ENCODE results near the gene OPHN1. TPM values are rescaled to one million over a fixed set of nuclear protein-coding genes. Genes with fewer than 3 reads are reported as not detected.

Gene OPHN1
- total and polyA plus RNA-seq, 7 donors: 0.47 to 3.7 (median 2.4) TPM

- Histone ChIP-seq H3K36me3 (ENCODE audit: insufficient read depth in 1 of 2, low read depth in 1 of 2) (peaks cover 0 to 3% of the 10 kb centered on the region in 2 donors), H3K27ac (no peak overlapping the region), H3K9me3 (no peaks in the 10 kb centered on the region), H3K4me3 (no peak overlapping the region), H3K4me1 (no peaks in the 10 kb centered on the region), H3K27me3 (ENCODE audit: insufficient read depth in 3 of 3, low read length in 2 of 3) (peaks cover 0 to 4% (median 0%) of the 10 kb centered on the region in 3 donors)
- WGBS, 3 donors: 47 to 67% (median 65%) methylated on average over 3 of the region's 3 CpGs
- ATAC-seq: no peak
- intact Hi-C loops (cut with DNase I): no loop called here
- no peak for TF ChIP-seq CTCF (IDR thresholded peaks at IDR 0.05)
- DNase-seq: no peak
Observed at GRCh38 chrX:68193234-68193633, 240.1 kb downstream of the OPHN1 start.

GRCh38 chrX:68190799-68191198, 242.5 kb downstream of the OPHN1 start:
- H3K27me3 ChIP-seq (ENCODE audit: insufficient read depth in 3 of 3, low read length in 2 of 3): peaks cover 0 to 4% (median 0%) of the 10 kb centered on the region in 3 donors
- H3K4me1 ChIP-seq: no peaks in the 10 kb centered on the region
- DNase-seq: no peak
- no peak overlapping the region for H3K27ac ChIP-seq
- H3K4me3 ChIP-seq: no peak overlapping the region
- peaks cover 0 to 3% of the 10 kb centered on the region in 2 donors for H3K36me3 ChIP-seq (ENCODE audit: insufficient read depth in 1 of 2, low read depth in 1 of 2)
- 52 to 97% (median 91%) methylated on average over 2 of the region's 2 CpGs for WGBS, 3 donors
- no peak for ATAC-seq
- intact Hi-C loops (cut with DNase I): no loop called here
- TF ChIP-seq CTCF (IDR thresholded peaks at IDR 0.05): no peak
- no peaks in the 10 kb centered on the region for H3K9me3 ChIP-seq

GRCh38 chrX:68186552-68187262, 246.6 kb downstream of the OPHN1 start:
- no peaks in the 10 kb centered on the region for H3K36me3 ChIP-seq (ENCODE audit: insufficient read depth in 1 of 2, low read depth in 1 of 2)
- peaks cover 0 to 8% (median 0%) of the 10 kb centered on the region in 3 donors for H3K27me3 ChIP-seq (ENCODE audit: insufficient read depth in 3 of 3, low read length in 2 of 3)
- DNase-seq (no peak), ATAC-seq (no peak)
- WGBS, 3 donors: 41 to 72% (median 68%) methylated on average over 2 of the region's 2 CpGs
- H3K27ac ChIP-seq: no peak overlapping the region
- TF ChIP-seq CTCF (IDR thresholded peaks at IDR 0.05): no peak
- intact Hi-C loops (cut with DNase I): no loop called here
- no peaks in the 10 kb centered on the region for H3K4me1 ChIP-seq
- no peak overlapping the region for H3K4me3 ChIP-seq
- H3K9me3 ChIP-seq: no peaks in the 10 kb centered on the region

- Histone ChIP-seq H3K4me1 (no peaks in the 10 kb centered on the region), H3K36me3 (ENCODE audit: insufficient read depth in 1 of 2, low read depth in 1 of 2) (no peaks in the 10 kb centered on the region), H3K27ac (no peak overlapping the region), H3K27me3 (ENCODE audit: insufficient read depth in 3 of 3, low read length in 2 of 3) (peaks cover 0 to 8% (median 0%) of the 10 kb centered on the region in 3 donors), H3K4me3 (no peak overlapping the region), H3K9me3 (no peaks in the 10 kb centered on the region)
- no peak for TF ChIP-seq CTCF (IDR thresholded peaks at IDR 0.05)
- intact Hi-C loops (cut with DNase I): no loop called here
- no peak for ATAC-seq
- no peak for DNase-seq
- WGBS, 3 donors: 48 to 89% (median 65%) methylated on average over 1 of the region's 1 CpG
Observed at GRCh38 chrX:68185161-68185560, 248.1 kb downstream of the OPHN1 start.

All from psoas muscle (tissue), 8 donors.